CD4-positive, alpha-beta T cell (primary cell): ENCODE data around the gene KLF4. TPM values are rescaled to one million over a fixed set of nuclear protein-coding genes. Genes with fewer than 3 reads are reported as not detected.

Source experiments
- ATAC-seq: fragments of 200-7000 bp; cut with Tn5 transposase; one replicate; pipeline ENCODE4 v1.10.0; 2022; ENCODE audit warnings: mild to moderate bottlenecking; ENCODE audit not compliant: poor library complexity
- CTCF ChIA-PET: fragments of 350-600 bp; sonication (Branson Sonifier 250); formaldehyde crosslinking; loops from one replicate; lab custom pipeline; 2021; ENCODE audit warnings: antibody characterized with exemption, inconsistent platforms; lab: Charles Lee
- POLR2A ChIA-PET: fragments of 350-600 bp; sonication (Branson Sonifier 250); formaldehyde crosslinking; loops from one replicate; lab custom pipeline; 2021; ENCODE audit warnings: antibody characterized with exemption, inconsistent platforms; lab: Charles Lee
- DNase-seq, 14 experiments: peaks; one replicate each; pipeline ENCODE4 v3.0.0-alpha.2; 2013 to 2020; ENCODE audit warnings: mixed read lengths in 2 of 14
- H3K27ac ChIP-seq, 2 donors: one replicate each; pipeline versions ENCODE4 v1.5.1 to v1.7.0; 2013; ENCODE audit warnings: low read length in 2 of 2, low read depth in 1 of 2, mild to moderate bottlenecking in 1 of 2
- H3K27me3 ChIP-seq, 2 experiments: 1 replicate in 1 of 2; 2 replicates in 1 of 2; pipeline versions ENCODE4 v1.6.1 to v1.7.0; 2013; ENCODE audit warnings: low read length in 2 of 2, control low read depth in 1 of 2, mild to moderate bottlenecking in 1 of 2, moderate library complexity in 1 of 2; ENCODE audit not compliant: insufficient read depth in 2 of 2, control insufficient read depth in 1 of 2
- H3K36me3 ChIP-seq: one replicate; pipeline ENCODE4 v1.6.1; 2013; ENCODE audit warnings: low read length, control low read depth; ENCODE audit not compliant: insufficient read depth
- H3K4me1 ChIP-seq: one replicate; pipeline ENCODE4 v1.6.1; 2013; ENCODE audit warnings: low read length, control low read depth; ENCODE audit not compliant: insufficient read depth
- H3K4me3 ChIP-seq: one replicate; pipeline ENCODE4 v1.5.1; 2013; ENCODE audit warnings: mild to moderate bottlenecking, low read length, moderate library complexity
- H3K9me3 ChIP-seq, 2 experiments: 1 replicate in 1 of 2; 2 replicates in 1 of 2; pipeline versions ENCODE4 v1.6.1 to v1.7.0; 2013; ENCODE audit warnings: low read length in 2 of 2, mild to moderate bottlenecking in 2 of 2, control low read depth in 1 of 2, moderate library complexity in 1 of 2; ENCODE audit not compliant: control insufficient read depth in 1 of 2, insufficient read depth in 1 of 2
- H3K27ac Mint-ChIP-seq: one replicate; pipeline ENCODE4 v1.8.0; 2020; ENCODE audit warnings: mixed read lengths
- H3K27me3 Mint-ChIP-seq: one replicate; pipeline ENCODE4 v1.8.0; 2021; ENCODE audit warnings: mixed read lengths
- H3K36me3 Mint-ChIP-seq: one replicate; pipeline ENCODE4 v1.8.0; 2021; ENCODE audit warnings: low read depth, mixed read lengths
- H3K4me1 Mint-ChIP-seq: one replicate; pipeline ENCODE4 v1.8.0; 2021; ENCODE audit warnings: low read depth, mixed read lengths
- H3K4me3 Mint-ChIP-seq: one replicate; pipeline ENCODE4 v1.8.0; 2020; ENCODE audit warnings: mild to moderate bottlenecking, mixed read lengths
- H3K9me3 Mint-ChIP-seq: one replicate; pipeline ENCODE4 v1.8.0; 2020; ENCODE audit warnings: mixed read lengths
- CTCF ChIP-seq: fragments of 200-600 bp; IDR thresholded peaks from one replicate; pipeline ENCODE4 v1.8.0; 2022; ENCODE audit warnings: antibody characterized with exemption, mild to moderate bottlenecking
- intact Hi-C, 2 experiments: fragments of 100-400 bp; cut with DNase I in 1 of 2; cut with micrococcal nuclease in 1 of 2; formaldehyde crosslinking; loops; one replicate each; pipeline versions ENCODE4 v1.15.1 to v1.9.0; 2023 to 2025; cut with DNase I, micrococcal nuclease
- total RNA-seq, 174 experiments: library from RNA in 2 of 174; stranded (reverse) in 2 of 174; gene quantifications; one replicate each; pipeline ENCODE4 v1.2.3 and lab custom pipeline; 2021 to 2026

Gene KLF4
- total RNA-seq, 2 experiments from 2014 or later, result 12.9 to 13.2 TPM

- intact Hi-C loops, result no loop called here
- Mint-ChIP-seq H3K27ac (no peak overlapping the region), H3K36me3 (no peaks in the 10 kb centered on the region), H3K27me3 (peaks cover 48% of the 10 kb centered on the region), H3K9me3 (no peaks in the 10 kb centered on the region), H3K4me1 (no peaks in the 10 kb centered on the region), H3K4me3 (no peak overlapping the region)
- CTCF ChIA-PET, result no interaction called here
- Histone ChIP-seq H3K36me3 (no peaks in the 10 kb centered on the region), H3K4me3 (no peak overlapping the region), H3K9me3 (peaks cover 0 to 21% of the 10 kb centered on the region in 2 experiments), H3K27me3 (peaks cover 28 to 37% of the 10 kb centered on the region in 2 experiments), H3K4me1 (peaks cover 8% of the 10 kb centered on the region), H3K27ac (no peak overlapping the region)
- DNase-seq (no peak), ATAC-seq (no peak)
- no peak for TF ChIP-seq CTCF
- POLR2A ChIA-PET, result no interaction called here
These were observed 5.9 kb downstream of the KLF4 start for GRCh38 chr9:107483666-107484065.

- DNase-seq, result no peak
- Histone ChIP-seq H3K27me3 (peaks cover 3 to 10% of the 10 kb centered on the region in 2 experiments), H3K4me1 (no peaks in the 10 kb centered on the region), H3K36me3 (no peaks in the 10 kb centered on the region), H3K4me3 (no peak overlapping the region), H3K9me3 (no peaks in the 10 kb centered on the region), H3K27ac (no peak overlapping the region)
- POLR2A ChIA-PET, result no interaction called here
- Mint-ChIP-seq H3K27ac (no peak overlapping the region), H3K36me3 (no peaks in the 10 kb centered on the region), H3K27me3 (peaks cover 34% of the 10 kb centered on the region), H3K4me3 (no peak overlapping the region), H3K4me1 (no peaks in the 10 kb centered on the region), H3K9me3 (no peaks in the 10 kb centered on the region)
- intact Hi-C loops, result no loop called here
- no peak for TF ChIP-seq CTCF
- CTCF ChIA-PET, result no interaction called here
- ATAC-seq, result no peak
These were observed 8.5 kb downstream of the KLF4 start for GRCh38 chr9:107481035-107481434.

GRCh38 chr9:107480386-107480789 is 9.2 kb downstream of the KLF4 start:
- H3K27me3 ChIP-seq, result peaks cover 0 to 4% of the 10 kb centered on the region in 2 experiments
- Mint-ChIP-seq H3K27me3 (peaks cover 31% of the 10 kb centered on the region), H3K36me3 (no peaks in the 10 kb centered on the region), H3K4me3 (no peak overlapping the region), H3K4me1 (no peaks in the 10 kb centered on the region), H3K9me3 (no peaks in the 10 kb centered on the region), H3K27ac (no peak overlapping the region)
- TF ChIP-seq CTCF, result no peak
- DNase-seq (peak in 2 of 14 experiments; percentile 49 to 57), ATAC-seq (no peak)
- POLR2A ChIA-PET, result no interaction called here
- intact Hi-C loops, result no loop called here
- no peaks in the 10 kb centered on the region for H3K36me3 ChIP-seq
- H3K4me1 ChIP-seq, result no peaks in the 10 kb centered on the region
- H3K27ac ChIP-seq, result no peak overlapping the region
- CTCF ChIA-PET, result no interaction called here
- H3K9me3 ChIP-seq, result no peaks in the 10 kb centered on the region
- H3K4me3 ChIP-seq, result no peak overlapping the region
